Cardiac muscle cell (in vitro differentiated cells and primary cell): ENCODE data around the gene C19orf53. TPM values are rescaled to one million over a fixed set of nuclear protein-coding genes. Genes with fewer than 3 reads are reported as not detected.

Source experiments
- DNase-seq, 2 donors: peaks; one replicate each; pipeline versions ENCODE4 v3.0.0 to v3.0.0-alpha.2; 2010 to 2017; ENCODE audit warnings: low read depth in 1 of 2, low spot score in 1 of 2
- H3K27ac ChIP-seq: fragments of 200-600 bp; sonication (generic); 2 replicates; pipeline ENCODE4 v1.5.1; 2016
- H3K27me3 ChIP-seq: fragments of 200-600 bp; sonication (generic); 2 replicates; pipeline ENCODE4 v1.6.0; 2016; ENCODE audit warnings: control low read depth
- H3K36me3 ChIP-seq: fragments of 200-600 bp; sonication (generic); 2 replicates; pipeline ENCODE4 v1.5.1; 2016; ENCODE audit warnings: control low read depth
- H3K4me1 ChIP-seq: fragments of 200-600 bp; sonication (generic); 2 replicates; pipeline ENCODE4 v1.8.1; 2017; ENCODE audit warnings: low read depth, mild to moderate bottlenecking, mixed run types
- H3K4me3 ChIP-seq: fragments of 200-600 bp; sonication (generic); 2 replicates; pipeline ENCODE4 v1.5.1; 2016; ENCODE audit warnings: mild to moderate bottlenecking
- H3K9me3 ChIP-seq: fragments of 200-600 bp; sonication (generic); 2 replicates; pipeline ENCODE4 v1.5.1; 2017; ENCODE audit warnings: low read depth, mild to moderate bottlenecking, control low read depth
- CTCF ChIP-seq: IDR thresholded peaks from 2 replicates; pipeline ENCODE4 v1.5.1; 2012; ENCODE audit warnings: low read depth, mild to moderate bottlenecking, low read length
- polyA plus RNA-seq: library from polyadenylated mRNA; unstranded; fragments of >200 nt; fragmentation: Nextera tagmentation; extraction: Ambion mirVana; gene quantifications from 2 replicates; pipeline ENCODE4 v1.2.1, GENCODE V29; 2016
- total RNA-seq: library from RNA; depleted of rRNA; stranded (reverse); fragments of >200 nt; gene quantifications from 2 replicates; pipeline ENCODE4 v1.2.3, GENCODE V29; 2016

Gene C19orf53
- total and polyA plus RNA-seq, 2 experiments from 2014 or later, result 242 to 276 TPM

- peak overlapping the region; percentile 51 for H3K4me3 ChIP-seq
- TF ChIP-seq CTCF, result no peak
- no peaks in the 10 kb centered on the region for H3K27me3 ChIP-seq
- no peaks in the 10 kb centered on the region for H3K4me1 ChIP-seq
- H3K36me3 ChIP-seq, result no peaks in the 10 kb centered on the region
- H3K27ac ChIP-seq, result no peak overlapping the region
- no peak for DNase-seq
- no peaks in the 10 kb centered on the region for H3K9me3 ChIP-seq
These were observed 41.9 kb upstream of the C19orf53 start for GRCh38 chr19:13732337-13732736.

GRCh38 chr19:13734751-13735150 lies 39.5 kb upstream of the C19orf53 start:
- Histone ChIP-seq H3K36me3 (no peaks in the 10 kb centered on the region), H3K27ac (no peak overlapping the region), H3K9me3 (no peaks in the 10 kb centered on the region), H3K27me3 (no peaks in the 10 kb centered on the region), H3K4me1 (no peaks in the 10 kb centered on the region), H3K4me3 (no peak overlapping the region)
- no peak for DNase-seq
- TF ChIP-seq CTCF, result no peak

- no peaks in the 10 kb centered on the region for H3K9me3 ChIP-seq
- DNase-seq, result no peak
- no peaks in the 10 kb centered on the region for H3K4me1 ChIP-seq
- TF ChIP-seq CTCF, result no peak
- no peaks in the 10 kb centered on the region for H3K36me3 ChIP-seq
- H3K4me3 ChIP-seq, result no peak overlapping the region
- H3K27me3 ChIP-seq, result no peaks in the 10 kb centered on the region
- no peak overlapping the region for H3K27ac ChIP-seq
These were observed 36.2 kb upstream of the C19orf53 start for GRCh38 chr19:13738073-13738472.

- no peaks in the 10 kb centered on the region for H3K9me3 ChIP-seq
- no peak for TF ChIP-seq CTCF
- DNase-seq, result no peak
- H3K4me3 ChIP-seq, result no peak overlapping the region
- H3K27ac ChIP-seq, result no peak overlapping the region
- H3K4me1 ChIP-seq, result no peaks in the 10 kb centered on the region
- H3K36me3 ChIP-seq, result no peaks in the 10 kb centered on the region
- no peaks in the 10 kb centered on the region for H3K27me3 ChIP-seq
These were observed 32.4 kb upstream of the C19orf53 start for GRCh38 chr19:13741893-13742292.

- Histone ChIP-seq H3K27ac (no peak overlapping the region), H3K4me1 (no peaks in the 10 kb centered on the region), H3K36me3 (no peaks in the 10 kb centered on the region), H3K9me3 (no peaks in the 10 kb centered on the region), H3K4me3 (no peak overlapping the region), H3K27me3 (no peaks in the 10 kb centered on the region)
- TF ChIP-seq CTCF, result no peak
- DNase-seq, result no peak
These were observed 31.5 kb upstream of the C19orf53 start for GRCh38 chr19:13742756-13743155.

- Histone ChIP-seq H3K4me3 (no peak overlapping the region), H3K9me3 (no peaks in the 10 kb centered on the region), H3K27me3 (no peaks in the 10 kb centered on the region), H3K27ac (no peak overlapping the region), H3K4me1 (no peaks in the 10 kb centered on the region), H3K36me3 (no peaks in the 10 kb centered on the region)
- TF ChIP-seq CTCF, result no peak
- no peak for DNase-seq
These were observed 30.1 kb upstream of the C19orf53 start for GRCh38 chr19:13744174-13744573.
